ENCODE measurements around the gene SHISA9. TPM values are rescaled to one million over a fixed set of nuclear protein-coding genes. Genes with fewer than 3 reads are reported as not detected.

Gene SHISA9
- total and polyA plus RNA-seq, 2 of the 4 experiments (the other 2 are of a cell fraction): under 0.01 TPM; not detected in 1

DNA sequence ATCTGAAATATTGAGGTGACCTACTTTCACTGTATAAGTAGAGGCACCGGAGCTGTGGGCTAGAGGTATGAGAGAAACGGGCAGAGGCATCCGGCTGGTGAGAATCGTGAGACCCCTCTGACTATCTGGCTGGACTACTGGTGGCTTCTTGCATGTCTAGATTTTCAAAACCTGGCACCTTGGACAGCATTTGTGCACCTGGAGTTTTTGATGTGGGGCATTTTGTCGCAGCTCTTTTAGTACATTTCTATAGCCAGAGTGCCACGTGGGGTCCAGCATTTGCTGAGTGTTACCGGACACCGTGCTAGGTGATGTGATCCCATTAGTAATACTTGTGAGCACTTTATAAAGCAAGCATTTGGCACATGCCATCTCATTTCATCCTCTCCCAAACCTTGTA, 32.6 kb upstream of the SHISA9 start:
- no peak overlapping the region for H2BK20ac ChIP-seq (ENCODE audit: low read depth, low read length)
- H3K36me3 ChIP-seq (ENCODE audit: control insufficient read depth, insufficient read depth, low read length): no peaks in the 10 kb centered on the region
- no peaks in the 10 kb centered on the region for H3K27me3 ChIP-seq (ENCODE audit: control insufficient read depth, insufficient read depth, low read length)
- no peak overlapping the region for H2AFZ ChIP-seq (replicated peaks; ENCODE audit: low read length, poor library complexity)
- no peaks in the 10 kb centered on the region for H3K79me1 ChIP-seq (ENCODE audit: low read depth in 1 of 2, low read length in 2 of 2)
- no peak overlapping the region for H3K4me3 ChIP-seq (ENCODE audit: insufficient read depth, low read depth, low read length)
- H2AK9ac ChIP-seq (replicated peaks; ENCODE audit: low read depth, low read length, poor library complexity): no peak overlapping the region
- H2AK5ac ChIP-seq (ENCODE audit: low read depth, low read length): no peak overlapping the region
- no peak overlapping the region for H3K9ac ChIP-seq (ENCODE audit: low read depth, low read length)
- no peak for TF ChIP-seq MAZ (IDR thresholded peaks at IDR 0.05; ENCODE audit: borderline replicate concordance, low read depth, low read length)
- TF ChIP-seq CHD1 (IDR thresholded peaks at IDR 0.05; ENCODE audit: low read depth, low read length): no peak
- no peak for TF ChIP-seq RFX5 (IDR thresholded peaks at IDR 0.05; ENCODE audit: low read depth, low read length)
- TF ChIP-seq RCOR1 (IDR thresholded peaks at IDR 0.05; ENCODE audit: insufficient replicate concordance, low read length): no peak
- no peak for TF ChIP-seq ELK1 (IDR thresholded peaks at IDR 0.05; ENCODE audit: borderline replicate concordance, low read depth, low read length)
- TF ChIP-seq POLR2A (IDR thresholded peaks at IDR 0.05; ENCODE audit: low read depth, low read length): no peak
- TF ChIP-seq FOS (IDR thresholded peaks at IDR 0.05; ENCODE audit: low read depth, low read length): no peak
- TF ChIP-seq USF2 (IDR thresholded peaks at IDR 0.05; ENCODE audit: low read depth, low read length): no peak
- no peak for TF ChIP-seq CEBPB (IDR thresholded peaks at IDR 0.05; ENCODE audit: low read depth, low read length)
- no peak for TF ChIP-seq SMC3 (IDR thresholded peaks at IDR 0.05; ENCODE audit: low read depth, low read length)
- TF ChIP-seq NFE2L2 (IDR thresholded peaks at IDR 0.05; ENCODE audit: low read depth, low read length): no peak
- TF ChIP-seq MAFK (IDR thresholded peaks at IDR 0.05; ENCODE audit: low read depth, low read length): no peak
- TF ChIP-seq CTCF (conservative IDR thresholded peaks at IDR 0.05; ENCODE audit: low read depth, low read length): no peak
- no peak overlapping the region for H4K8ac ChIP-seq (ENCODE audit: low read depth in 2 of 2, low read length in 2 of 2)
- no peaks in the 10 kb centered on the region for H3K9me1 ChIP-seq (ENCODE audit: insufficient read depth, low read length)
- H3K4me2 ChIP-seq (ENCODE audit: low read depth, low read length): no peak overlapping the region
- dilution Hi-C loops (cut with HindIII; ENCODE audit: low sequenced_read_pairs, unreplicated experiment): no loop called here
- H4K91ac ChIP-seq (ENCODE audit: insufficient read depth, low read depth, low read length): no peak overlapping the region
- CTCF ChIA-PET: no interaction called here
- H2BK15ac ChIP-seq (ENCODE audit: low read depth, low read length): no peak overlapping the region
- no peaks in the 10 kb centered on the region for H4K20me1 ChIP-seq (ENCODE audit: insufficient read depth, low read length)
- H3K18ac ChIP-seq (ENCODE audit: low read depth, low read length): no peak overlapping the region
- no peak overlapping the region for H3K4ac ChIP-seq (ENCODE audit: low read depth, low read length)
- DNase-seq (no peak), ATAC-seq (ENCODE audit: low read depth) (no peak)
- in situ Hi-C loops (cut with MboI; ENCODE audit: low sequenced_read_pairs): no loop called here
- no peak overlapping the region for H2BK120ac ChIP-seq (ENCODE audit: low read depth, low read length)
- no TSS peak for BruUV-seq (replicated peaks)
- intact Hi-C loops (cut with micrococcal nuclease): no loop called here
- no peaks in the 10 kb centered on the region for H3K4me1 ChIP-seq (ENCODE audit: control insufficient read depth, insufficient read depth, low read length)
- H3K56ac ChIP-seq (ENCODE audit: extremely low read depth, insufficient read depth, low read length): no peak overlapping the region
- no CpG with 5 or more reads among the region's 8 CpGs for WGBS, 2 experiments (ENCODE audit: extremely low coverage in 2 of 2, insufficient read length in 1 of 2)
- no peak overlapping the region for H2BK5ac ChIP-seq (ENCODE audit: low read depth, low read length, poor library complexity, severe bottlenecking)
- no peak overlapping the region for H3K27ac ChIP-seq (ENCODE audit: insufficient read depth, low read length)
- POLR2A ChIA-PET (ENCODE audit: unreplicated experiment): no interaction called here
- peaks cover 16% of the 10 kb centered on the region for H3K9me3 ChIP-seq (ENCODE audit: control insufficient read depth, insufficient read depth, low read length)
- no peak overlapping the region for H3K23ac ChIP-seq (ENCODE audit: low read depth, low read length)
- no peak overlapping the region for H4K5ac ChIP-seq (ENCODE audit: low read depth, low read length)
- H3K14ac ChIP-seq (replicated peaks; ENCODE audit: low read depth, low read length): no peak overlapping the region
